GM12873 (cell line): ENCODE results near the gene SLC38A3.

Experiments used
- TF ChIP-seq, protein P1 (sequence below): IDR thresholded peaks from 2 replicates; pipeline ENCODE4 v1.5.1; 2012; ENCODE audit warnings: low read depth, mild to moderate bottlenecking, moderate library complexity, low read length, control low read depth; ENCODE audit not compliant: insufficient read depth; ENCODE audit errors: missing control alignments

Gene SLC38A3

DNA sequence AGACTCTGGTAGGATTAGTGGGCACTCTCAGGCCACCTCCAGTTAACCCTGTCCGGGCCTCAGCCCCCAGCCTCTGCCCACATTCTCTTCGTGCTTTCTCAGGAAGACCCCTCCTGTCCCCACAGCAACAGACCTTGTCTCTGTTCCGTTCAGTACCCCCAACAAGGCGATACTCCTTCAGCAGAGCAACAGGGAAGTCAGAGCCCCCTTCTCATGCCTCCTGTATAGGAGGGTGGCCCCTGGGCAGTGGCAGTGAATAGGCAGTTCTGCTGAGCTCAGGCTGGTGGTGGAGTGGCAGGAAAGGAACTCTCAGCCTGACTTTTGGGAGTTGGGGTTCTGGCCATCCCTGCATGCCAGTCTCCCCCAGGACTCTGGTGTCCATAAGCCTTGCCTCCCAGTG lies 64.4 kb downstream of the SLC38A3 start:
- TF ChIP-seq, protein P1, sequence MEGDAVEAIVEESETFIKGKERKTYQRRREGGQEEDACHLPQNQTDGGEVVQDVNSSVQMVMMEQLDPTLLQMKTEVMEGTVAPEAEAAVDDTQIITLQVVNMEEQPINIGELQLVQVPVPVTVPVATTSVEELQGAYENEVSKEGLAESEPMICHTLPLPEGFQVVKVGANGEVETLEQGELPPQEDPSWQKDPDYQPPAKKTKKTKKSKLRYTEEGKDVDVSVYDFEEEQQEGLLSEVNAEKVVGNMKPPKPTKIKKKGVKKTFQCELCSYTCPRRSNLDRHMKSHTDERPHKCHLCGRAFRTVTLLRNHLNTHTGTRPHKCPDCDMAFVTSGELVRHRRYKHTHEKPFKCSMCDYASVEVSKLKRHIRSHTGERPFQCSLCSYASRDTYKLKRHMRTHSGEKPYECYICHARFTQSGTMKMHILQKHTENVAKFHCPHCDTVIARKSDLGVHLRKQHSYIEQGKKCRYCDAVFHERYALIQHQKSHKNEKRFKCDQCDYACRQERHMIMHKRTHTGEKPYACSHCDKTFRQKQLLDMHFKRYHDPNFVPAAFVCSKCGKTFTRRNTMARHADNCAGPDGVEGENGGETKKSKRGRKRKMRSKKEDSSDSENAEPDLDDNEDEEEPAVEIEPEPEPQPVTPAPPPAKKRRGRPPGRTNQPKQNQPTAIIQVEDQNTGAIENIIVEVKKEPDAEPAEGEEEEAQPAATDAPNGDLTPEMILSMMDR, result no peak

DNA sequence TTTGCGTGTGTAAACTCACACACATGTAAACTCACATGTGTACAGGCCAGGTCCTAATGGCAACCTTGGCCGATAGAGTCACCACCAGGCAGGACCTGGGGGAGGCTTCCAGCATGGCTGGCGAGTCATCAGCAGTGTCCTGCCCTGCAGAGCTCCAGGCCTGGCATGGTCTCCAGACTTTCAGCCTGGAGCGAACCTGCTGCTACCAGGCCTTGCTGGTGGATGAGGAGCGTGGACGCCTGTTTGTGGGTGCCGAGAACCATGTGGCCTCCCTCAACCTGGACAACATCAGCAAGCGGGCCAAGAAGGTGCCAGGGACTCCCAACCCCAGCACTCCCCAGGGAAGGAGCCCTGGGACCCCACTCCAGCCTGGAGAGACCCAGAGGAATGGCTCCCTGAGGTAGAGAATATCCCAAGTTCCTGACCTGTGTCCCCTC lies 64.9 kb downstream of the SLC38A3 start:
- TF ChIP-seq, protein P1, result no peak

DNA sequence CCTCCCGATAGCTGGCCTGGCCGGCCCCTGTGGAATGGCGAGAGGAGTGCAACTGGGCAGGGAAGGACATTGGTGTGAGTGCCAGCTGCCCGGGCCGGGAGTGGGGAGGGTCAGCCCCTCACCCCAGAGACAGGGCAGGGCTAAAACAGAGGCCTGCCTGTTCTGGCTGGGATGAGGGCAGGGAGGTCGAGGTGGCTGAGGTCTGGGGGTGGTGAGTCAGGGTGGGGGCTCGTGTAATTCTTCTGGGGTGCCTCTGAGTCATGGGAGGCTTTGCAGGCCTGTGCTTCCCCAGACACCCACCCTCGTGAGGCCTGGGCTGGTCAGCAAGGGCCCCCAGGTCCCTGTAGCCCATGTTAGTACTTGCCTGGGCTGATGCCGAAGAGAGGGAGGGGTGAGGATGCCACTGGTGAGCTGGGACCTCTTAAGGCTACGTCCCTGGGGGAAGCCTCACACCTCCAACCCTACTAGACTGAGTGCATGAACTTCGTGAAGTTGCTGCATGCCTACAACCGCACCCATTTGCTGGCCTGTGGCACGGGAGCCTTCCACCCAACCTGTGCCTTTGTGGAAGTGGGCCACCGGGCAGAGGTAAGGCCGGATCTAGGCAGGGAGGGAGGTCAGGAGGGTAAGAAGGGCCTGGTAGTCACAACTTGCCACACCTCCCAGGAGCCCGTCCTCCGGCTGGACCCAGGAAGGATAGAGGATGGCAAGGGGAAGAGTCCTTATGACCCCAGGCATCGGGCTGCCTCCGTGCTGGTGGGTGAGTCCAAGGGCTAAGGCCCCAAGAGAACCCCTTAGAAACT lies 65.6 kb downstream of the SLC38A3 start:
- TF ChIP-seq, protein P1, result no peak
